ENCODE results near the gene NUP50.

The NUP50 gene, protein sequence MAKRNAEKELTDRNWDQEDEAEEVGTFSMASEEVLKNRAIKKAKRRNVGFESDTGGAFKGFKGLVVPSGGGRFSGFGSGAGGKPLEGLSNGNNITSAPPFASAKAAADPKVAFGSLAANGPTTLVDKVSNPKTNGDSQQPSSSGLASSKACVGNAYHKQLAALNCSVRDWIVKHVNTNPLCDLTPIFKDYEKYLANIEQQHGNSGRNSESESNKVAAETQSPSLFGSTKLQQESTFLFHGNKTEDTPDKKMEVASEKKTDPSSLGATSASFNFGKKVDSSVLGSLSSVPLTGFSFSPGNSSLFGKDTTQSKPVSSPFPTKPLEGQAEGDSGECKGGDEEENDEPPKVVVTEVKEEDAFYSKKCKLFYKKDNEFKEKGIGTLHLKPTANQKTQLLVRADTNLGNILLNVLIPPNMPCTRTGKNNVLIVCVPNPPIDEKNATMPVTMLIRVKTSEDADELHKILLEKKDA

DNA sequence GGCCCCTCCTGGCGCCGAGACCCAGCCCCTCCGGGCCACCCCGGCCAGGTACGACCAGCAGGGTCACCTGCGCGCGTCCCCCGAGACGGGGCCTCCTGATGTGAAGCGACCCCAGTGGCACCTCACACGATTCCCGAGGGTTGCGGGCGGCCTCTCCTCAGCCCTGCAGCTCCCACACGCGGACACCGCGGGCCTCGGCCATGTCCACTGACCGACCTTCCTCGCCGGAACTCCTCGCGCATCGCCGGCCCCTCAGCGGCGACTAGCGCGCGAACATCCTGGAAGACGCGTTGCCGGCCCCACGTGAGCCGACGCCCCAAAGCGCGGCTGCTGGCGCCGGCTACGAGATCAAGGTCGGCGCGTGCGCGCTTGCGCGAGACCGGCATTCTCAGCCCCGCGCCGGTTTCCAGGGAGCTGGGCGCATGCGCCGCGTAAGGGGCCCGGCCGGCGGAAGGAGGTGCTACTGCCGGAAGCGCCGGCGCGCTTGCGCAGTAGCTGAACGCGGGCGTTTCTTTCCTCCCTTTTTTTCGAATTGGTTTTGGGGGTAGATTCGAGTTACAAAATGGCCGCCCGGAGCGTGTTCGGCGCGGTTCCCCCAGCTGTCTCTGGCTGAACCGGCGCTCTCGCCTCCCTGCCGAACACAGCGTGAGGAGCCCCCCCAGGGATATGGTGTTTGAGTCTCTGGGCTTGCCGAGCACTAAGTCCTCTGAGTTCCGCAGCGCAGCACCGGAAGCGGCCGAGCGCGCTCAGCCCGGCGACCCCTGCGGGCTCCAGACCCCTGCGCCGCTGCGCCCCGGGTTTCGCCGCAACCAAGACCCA is at the start of gene NUP50:
Gene NUP50 (plus strand): TSS at position 475 of the 819 bp plus-strand sequence. CDS start 4,253 bp downstream, outside the sequence.
- DNase-seq, result peak; percentile 97

DNA sequence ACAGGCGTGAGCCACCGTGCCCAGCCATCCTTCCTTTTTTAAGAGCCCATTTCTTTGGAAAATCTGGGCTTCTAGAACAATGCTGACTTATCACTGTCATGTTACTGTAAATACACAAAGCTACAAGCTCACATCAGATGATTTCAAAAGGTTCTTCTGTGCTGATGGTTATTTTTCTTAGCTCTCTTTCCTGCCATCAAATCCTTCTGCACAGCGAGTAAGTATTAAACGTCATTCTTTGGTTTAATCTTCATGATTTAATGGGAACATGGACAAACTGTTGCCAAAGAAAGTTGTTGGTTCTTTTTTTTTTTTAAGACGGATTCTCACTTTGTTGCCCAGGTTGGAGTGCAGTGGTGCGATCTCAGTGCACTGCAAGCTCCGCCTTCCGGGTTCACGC is 43.3 kb upstream of the NUP50 start:
- DNase-seq, result no peak

DNA sequence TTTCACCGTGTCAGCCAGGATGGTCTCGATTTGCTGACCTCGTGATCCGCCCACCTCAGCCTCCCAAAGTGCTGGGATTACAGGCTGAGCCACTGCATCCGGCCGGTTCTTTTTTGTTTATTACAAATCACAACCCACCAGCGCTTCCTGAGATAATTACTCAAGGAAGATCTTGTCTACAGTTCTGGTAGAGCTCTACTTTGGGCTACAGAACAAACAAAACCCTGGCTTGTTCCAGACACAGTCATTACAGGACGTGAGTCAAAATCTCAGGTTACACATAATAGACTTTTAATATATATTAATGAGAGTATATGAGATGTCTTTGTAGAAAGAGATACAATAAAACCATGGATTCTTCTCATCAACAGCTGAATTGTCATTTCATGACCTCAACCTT is 42.8 kb upstream of the NUP50 start:
- DNase-seq, result no peak

DNA sequence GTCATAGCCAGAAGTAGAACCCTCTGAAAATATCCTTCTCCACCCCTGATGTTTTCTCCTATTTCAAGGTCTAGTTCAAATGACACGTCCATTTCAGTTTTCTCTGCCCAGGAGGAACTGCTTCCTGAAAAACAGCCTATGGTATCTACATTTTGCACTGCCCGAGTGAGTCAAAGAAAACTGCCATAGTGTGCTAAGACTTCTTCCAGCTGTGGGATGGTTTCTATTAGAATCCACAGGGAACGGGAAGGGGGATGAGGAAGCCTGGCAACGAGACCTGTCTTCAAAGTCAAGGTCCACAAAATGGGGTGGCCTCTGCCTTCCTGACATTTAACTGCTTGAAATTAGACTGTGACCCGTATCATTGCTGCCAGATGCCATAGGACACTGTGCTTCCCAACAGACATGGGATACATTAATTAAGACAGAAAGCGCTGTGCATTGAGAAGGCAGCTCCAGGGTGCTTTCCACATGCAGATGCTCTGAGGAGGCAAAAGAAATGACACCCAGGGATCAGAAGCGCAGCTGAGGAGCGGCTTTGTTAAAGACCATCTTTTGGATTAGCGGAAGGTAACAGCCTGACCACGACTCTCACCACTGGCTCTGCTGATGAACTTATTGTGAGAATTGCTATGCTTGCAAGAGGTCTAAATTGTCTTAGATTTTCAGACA is 39.4 kb upstream of the NUP50 start:
- DNase-seq, result no peak

DNA sequence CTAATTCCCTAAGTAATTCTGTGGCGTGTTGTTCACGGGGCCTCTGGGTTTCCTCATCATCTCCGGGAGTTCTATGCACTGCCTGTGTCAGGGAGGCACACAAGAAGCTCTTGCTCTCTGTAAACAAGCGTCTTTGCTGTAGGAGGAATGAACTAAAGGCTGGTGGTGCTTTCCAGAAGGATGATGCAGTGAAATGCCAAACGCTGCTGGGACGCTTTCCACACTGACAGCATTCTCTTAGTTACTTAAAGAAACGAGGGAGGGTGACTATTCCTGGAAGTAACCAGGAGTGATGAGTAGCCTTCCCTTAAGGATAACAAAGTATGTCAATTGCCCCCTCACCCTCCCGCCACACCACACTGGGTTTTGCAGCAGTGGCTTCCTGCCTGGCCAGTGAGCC is 38.5 kb upstream of the NUP50 start:
- no peak for DNase-seq

DNA sequence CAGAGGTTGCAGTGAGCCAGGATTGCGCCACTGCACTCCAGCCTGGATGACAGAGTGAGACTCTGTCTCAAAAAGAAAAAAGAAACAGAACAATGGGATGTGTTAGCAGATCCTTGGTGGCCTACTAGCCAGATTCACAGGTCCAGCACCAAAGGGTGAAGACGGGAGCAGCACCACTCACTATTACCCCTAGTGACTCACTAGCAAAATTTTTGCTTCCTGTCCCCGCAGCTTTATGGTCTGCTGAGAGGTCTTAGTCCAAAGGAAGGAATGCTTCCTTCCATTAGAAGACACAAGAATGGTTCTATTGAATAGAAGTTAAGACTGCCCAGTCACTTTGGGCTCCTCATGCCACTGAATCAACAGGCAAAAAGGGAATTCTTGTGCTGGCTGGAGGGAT is 35.9 kb upstream of the NUP50 start:
- no peak for DNase-seq

DNA sequence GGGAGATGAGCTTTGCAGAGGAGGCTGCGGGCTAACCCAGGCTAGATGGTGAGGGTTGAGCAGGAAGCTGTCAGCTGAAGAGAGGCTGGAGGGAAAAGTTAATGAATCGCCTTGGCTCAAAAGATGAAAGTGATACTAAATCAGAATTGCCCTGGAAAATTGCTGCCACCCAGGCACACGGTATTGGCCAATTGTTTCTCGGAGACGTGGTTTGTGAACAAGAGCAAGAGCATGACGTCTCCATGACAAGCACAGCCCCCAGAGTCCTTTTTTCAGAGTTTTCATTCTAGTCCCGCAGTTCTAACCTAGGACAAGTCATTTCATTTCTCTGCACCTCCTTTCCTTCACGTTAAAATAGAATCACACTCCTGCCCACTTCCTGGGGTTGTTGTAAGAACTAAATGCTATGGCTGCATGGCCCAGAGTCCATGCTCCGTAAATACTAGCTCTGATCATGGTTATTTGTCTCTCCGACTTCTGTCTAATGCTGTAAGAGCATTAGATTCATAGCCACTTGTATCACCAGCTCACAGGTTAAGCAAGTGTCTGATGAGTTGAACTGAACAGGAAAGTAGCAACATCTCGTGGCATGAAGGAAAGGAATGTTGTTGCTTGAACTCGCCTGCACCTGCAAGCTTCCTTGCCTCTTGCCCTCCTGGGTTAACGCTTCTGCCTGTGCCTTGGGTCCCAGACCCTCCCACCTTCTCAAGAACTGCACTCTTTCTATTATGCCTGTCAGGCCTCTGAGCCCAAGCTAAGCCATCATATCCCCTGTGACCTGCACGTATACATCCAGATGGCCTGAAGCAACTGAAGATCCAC is 33.8 kb upstream of the NUP50 start:
- no peak for DNase-seq

DNA sequence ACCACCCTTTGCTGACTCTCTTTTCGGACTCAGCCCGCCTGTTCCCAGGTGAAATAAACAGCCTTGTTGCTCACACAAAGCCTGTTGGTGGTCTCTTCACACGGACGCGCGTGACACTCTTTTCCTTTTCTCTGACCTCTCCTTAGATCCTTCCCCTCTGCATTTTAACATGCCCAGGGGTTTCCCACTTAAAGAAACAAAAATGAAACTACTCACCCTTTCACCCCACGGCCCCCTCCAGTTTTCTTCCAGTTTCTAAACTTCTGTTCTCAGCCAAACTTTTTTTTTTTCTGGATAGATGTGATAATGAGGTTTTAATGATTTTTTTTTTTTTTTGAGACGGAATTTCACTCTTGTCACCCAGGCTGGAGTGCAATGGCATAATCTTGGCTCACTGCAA is 32.8 kb upstream of the NUP50 start:
- no peak for DNase-seq

DNA sequence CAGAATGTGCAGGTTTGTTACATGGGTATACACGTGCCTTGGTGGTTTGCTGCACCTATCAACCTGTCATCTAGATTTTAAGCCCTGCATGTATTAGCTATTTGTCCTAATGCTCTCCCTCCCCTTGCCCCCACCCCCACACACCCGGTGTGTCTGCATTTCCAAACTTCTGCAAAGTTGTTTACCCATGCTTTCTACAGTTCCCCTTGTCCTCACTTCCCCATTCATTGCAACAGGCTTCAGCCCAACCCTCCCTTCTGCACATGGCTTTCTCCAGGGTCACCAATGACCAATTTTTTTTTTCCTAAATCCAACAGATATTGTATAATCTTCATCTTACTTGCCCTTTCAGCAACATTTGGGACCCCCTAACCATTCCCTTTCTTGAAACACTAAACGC is 32.0 kb upstream of the NUP50 start:
- no peak for DNase-seq

DNA sequence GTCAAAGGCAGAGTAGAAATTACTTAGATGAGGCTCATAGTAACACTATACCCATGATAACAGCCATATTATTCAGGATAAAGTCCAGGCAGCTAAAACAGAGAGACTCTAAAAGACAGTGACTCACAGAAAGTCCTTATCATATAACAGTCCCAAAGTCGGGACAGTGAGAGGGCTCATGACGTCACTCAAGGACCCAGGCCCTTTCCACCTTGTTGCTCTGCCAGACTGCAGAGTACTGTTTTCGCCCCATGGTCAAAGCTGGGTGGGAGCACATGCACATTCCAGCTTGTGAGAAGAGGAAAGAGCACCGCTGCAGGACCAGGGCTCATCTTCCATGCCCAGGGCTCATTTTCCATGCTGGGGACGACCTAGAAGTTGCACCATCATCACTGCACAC is 29.4 kb upstream of the NUP50 start:
- no peak for DNase-seq

DNA sequence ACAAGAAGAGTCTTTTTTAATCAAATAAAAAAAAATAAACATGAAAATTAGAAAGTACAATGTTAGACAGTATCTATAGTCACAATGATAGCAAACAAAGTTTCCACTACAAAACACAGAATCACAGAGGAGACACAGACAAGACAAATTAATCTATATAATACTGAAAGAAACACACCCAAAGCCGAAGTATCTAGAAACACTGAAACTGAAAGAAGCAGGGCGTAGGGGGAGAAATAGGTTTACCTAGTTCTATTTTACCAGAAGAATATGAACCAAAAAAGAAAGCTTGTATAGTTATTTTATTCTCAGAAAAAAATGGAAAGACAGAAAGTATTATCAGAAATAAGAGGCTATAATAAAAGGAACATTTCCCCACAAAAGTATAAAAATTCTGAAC is 27.1 kb upstream of the NUP50 start:
- no peak for DNase-seq

DNA sequence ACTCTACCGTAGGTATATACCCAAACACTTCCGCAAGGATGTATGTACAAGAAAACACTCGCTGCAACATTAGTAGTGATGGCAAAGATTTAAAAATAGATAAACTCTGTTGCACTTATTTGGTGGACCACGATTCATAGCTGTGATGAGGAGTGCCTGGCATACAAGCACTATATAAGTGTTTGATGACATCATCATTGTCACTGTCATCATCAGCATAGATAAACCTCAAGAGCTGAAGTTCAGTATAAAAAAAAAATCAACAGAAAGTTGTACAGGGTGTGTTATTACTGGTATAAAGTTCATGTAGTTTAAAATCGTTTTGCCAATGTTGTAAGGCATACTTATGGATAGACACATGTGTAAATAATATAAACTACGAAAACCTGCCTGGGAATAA is 24.0 kb upstream of the NUP50 start:
- DNase-seq, result no peak

DNA sequence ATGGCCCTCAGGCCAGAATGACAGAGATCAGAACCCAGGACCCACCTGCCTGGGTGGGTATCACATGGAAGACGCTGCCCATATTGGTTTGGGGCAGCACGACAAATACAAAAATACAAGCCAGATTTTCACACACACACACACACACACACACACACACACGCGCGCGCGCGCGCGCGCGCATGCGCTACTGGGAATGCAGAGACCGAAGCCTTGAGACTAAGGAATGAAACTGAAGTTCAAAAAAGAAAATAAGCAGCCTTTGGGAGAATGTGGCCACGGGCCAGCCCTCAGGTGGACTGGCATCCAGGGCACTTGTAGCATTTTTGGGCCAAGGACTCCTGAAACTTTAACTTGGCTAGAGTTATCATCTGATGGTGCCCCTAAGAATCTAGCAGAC is 21.3 kb upstream of the NUP50 start:
- no peak for DNase-seq

DNA sequence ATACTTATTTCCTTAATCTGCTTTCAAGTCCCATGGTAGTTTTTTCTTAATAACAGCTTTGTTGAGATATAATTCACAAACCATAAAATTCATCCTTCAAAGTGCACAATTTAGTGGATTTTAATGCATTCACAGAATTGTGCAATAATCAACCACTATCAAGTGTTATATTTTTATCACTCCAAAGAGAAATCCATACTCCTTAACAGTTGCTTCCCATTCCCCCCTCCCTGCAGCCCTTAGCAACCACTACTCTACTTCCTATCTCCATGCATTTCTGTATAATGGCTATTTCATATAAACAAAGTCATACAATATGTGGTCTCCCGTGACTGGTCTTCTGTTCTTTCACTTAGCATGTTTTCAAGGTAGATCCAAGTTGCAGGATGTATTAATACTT is 18.8 kb upstream of the NUP50 start:
- no peak for DNase-seq

DNA sequence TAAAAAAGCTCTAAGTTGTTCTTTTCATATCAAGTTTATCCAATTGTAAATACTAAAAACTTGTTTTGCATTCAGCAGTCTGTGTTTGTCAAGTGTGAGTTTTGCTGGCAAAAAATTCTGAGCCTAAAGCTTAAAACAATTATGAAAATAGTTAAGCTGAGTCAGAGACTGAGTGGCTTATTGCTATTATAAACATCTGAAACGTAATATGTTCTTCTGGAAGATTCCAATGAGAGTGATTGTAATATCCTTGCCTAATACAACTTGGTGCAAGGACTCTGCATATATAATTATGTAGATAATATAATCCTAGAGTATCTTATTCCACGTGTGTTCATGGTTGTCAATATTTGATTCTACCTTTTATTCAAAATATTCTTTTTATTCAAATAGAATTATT is 14.1 kb upstream of the NUP50 start:
- no peak for DNase-seq

DNA sequence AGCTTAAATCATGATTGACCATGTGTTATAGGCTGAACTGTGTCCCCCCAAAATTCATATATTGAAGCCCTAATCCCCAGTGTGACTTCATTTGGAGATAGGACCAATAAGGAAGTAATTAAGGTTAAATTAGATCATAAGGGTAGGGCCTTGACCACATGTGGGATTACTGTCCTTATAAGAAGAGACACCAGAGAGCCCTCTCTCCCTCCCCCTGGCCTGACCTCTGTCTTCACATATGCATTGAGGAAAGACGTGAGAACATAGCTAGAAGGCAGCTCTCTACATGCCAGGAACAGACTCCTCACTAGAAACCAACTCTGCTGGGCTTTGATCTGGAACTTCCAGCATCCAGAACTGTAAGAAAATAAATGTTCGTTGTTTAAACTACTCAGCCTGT is 13.6 kb upstream of the NUP50 start:
- DNase-seq, result no peak

DNA sequence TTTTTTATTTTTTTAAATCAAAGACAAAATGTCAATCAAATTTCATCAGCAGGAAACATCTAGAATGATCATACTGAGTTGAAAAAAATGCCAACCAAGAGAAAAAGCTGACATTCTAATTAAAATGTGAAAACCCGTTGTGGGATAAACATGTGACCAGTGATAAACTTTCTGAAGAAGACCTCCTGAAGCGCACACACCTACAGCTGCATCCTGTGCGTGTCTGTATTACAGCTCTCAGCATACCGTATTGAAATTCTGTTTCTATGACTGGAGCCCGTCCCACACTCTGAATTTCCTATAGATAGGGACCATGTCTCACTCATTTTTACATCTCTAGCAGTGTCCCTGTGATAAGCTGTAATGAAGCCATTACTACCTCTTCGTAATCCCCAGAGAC is 12.2 kb upstream of the NUP50 start:
- DNase-seq, result no peak

DNA sequence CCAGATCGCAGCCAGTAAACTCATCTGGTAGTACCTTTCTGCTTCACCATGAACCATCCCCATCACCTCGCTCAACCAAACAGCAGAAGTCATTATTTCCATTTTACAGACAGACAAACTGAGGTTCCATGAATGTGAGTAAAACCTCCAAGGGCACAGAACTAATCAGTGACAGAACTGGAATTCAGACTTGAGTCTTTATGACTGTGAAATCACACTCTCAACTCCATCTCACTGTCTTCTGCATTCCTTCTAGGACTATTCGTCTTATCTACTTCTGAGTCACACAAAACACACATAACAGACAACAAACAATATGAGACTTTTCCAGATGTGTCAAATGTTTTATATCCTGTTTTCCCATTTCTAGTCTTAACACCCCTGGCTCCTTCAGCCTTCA is 9.3 kb upstream of the NUP50 start:
- no peak for DNase-seq

DNA sequence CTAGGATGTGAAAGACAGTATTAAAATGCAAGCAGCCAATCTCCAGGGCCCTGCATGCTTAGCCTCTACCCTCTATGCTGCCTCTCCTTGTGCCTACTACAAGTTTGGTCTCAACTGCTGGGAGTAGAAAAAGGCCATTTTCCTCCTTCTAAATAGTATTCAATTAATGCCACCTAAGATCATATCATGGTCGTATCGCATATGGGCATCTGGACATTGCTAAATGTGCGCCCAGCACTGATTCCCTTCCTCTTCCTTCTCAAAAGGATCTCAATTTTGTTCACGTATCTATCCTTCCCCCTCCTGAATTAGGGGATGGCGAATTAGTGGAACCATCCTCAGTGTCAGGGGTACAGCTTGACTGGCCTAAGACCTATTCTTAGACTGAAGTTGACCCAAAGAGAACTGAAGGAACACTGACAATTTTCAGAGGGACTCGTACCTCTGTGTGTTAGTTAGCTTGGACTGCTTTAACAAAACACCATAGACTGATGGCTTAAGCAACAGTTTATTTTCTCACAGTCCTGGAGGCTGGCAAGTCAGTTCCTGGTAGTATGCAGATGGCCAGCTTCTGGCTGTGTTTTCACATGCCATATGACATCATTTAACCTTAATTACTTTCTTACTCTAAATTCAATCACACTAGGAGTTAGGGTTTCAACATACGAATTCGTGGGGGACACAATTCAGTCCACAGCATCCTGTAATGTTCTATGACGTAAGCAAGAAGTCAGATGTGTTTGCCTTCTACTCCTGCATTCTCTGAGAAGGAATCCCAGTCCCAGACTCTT is 8.5 kb upstream of the NUP50 start:
- DNase-seq, result no peak

DNA sequence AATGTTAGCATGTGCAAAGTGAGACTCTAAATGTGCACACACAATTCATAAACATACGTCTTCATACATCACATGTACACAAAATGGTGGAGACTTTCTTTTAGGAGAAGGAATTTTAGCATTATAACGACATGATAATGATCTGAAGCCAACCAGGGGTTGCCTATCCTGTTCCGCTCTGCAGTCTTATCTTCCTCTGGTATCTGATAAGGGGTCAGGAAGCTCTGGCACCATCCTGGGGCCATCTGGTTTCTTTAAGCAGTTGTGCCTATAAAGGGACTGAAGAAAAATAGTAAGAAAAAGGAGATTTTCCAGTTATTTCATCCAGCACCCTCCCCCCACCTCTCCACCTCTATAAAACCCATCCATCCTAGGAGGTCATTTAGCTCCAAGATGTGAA is 5.8 kb upstream of the NUP50 start:
- no peak for DNase-seq

DNA sequence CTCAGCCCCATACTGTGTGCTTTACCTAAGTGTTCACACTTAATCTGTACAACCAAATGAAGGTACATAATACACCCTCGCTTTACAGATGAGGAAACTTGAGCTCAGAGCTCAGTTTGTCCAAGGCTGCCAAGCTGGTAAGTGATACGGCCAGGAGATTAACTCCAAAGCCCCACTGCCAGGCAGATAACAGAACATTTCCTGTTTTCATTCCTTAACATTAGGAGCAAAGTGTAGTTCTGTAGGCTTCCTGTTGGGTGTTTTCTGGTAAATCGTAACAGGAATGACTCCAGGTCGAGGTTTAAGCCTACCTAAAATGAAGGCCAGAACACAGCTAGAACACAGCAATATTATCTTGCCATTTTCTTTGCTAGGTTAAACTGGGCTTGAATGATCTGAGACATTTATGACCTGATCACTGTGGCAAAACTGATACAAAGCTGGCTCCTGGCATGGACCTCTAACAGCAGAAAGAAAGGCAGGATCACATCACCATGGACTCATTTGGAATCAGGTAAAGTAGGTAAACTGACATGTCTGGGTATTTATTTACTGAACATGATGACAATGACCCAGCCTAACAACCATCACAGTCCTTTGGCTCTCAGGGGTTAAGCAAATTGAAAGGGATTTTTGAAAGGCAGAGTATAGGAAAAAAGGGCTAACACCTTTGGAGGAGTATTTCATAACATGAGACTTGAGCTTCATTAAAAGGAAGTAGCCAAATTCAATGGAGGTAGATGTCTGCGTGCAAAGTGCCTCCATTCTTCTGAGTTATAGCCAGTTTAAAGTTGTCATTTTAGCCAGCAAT is 3.9 kb upstream of the NUP50 start:
- no peak for DNase-seq
